Erythroblast (primary cell): ENCODE data around the gene REN.

Source experiments
- GATA1 ChIP-seq: IDR thresholded peaks from 2 replicates; pipeline ENCODE4 v1.6.1; 2011; ENCODE audit warnings: low read depth, mild to moderate bottlenecking, control low read depth, low read length, moderate library complexity
- POLR2A ChIP-seq: IDR thresholded peaks from 2 replicates; pipeline ENCODE4 v1.6.1; 2011; ENCODE audit warnings: mild to moderate bottlenecking, low read length

GRCh38 chr1:204124639-204125038 is 41.5 kb downstream of the REN start:
- TF ChIP-seq POLR2A (no peak), GATA1 (no peak)
